ENCODE measurements around the gene PIK3R3. TPM values are rescaled to one million over a fixed set of nuclear protein-coding genes. Genes with fewer than 3 reads are reported as not detected.

PIK3R3 gene
- total RNA-seq, 4 donors from 2014 or later = 3.0 to 5.9 (median 4.7) TPM

GRCh38 chr1:46039571-46040052, 92.8 kb downstream of the PIK3R3 start:
- Histone ChIP-seq H3K36me3 (no peaks in the 10 kb centered on the region), H3K27me3 (no peaks in the 10 kb centered on the region), H3K4me1 (peaks cover 0 to 40% (median 3%) of the 10 kb centered on the region in 4 donors), H3K27ac (peak overlapping the region; percentile 47 to 57 (median 50)), H3K4me3 (no peak overlapping the region), H3K9me3 (no peaks in the 10 kb centered on the region)
- DNase-seq = peak; percentile 39
- TF ChIP-seq EP300 (IDR thresholded peaks at IDR 0.05; ENCODE audit: low read depth) = no peak
- TF ChIP-seq POLR2A (IDR thresholded peaks at IDR 0.05) = no peak
- TF ChIP-seq POLR2AphosphoS5 (IDR thresholded peaks at IDR 0.05) = no peak
- in situ Hi-C loops (cut with MboI; ENCODE audit: low pct_ligation_motif_present in 1 of 4, low pct_unique_long_range_greater_than_20kb in 1 of 4, low sequenced_read_pairs in 3 of 4) = loop anchor here (5.0 kb wide), 2 partner anchors 138 to 148 kb away; partner anchors contain the start of genes P3R3URF (in 3 of the 4) and TSPAN1 (in 3 of the 4)
- WGBS, 2 donors (ENCODE audit: low coverage in 1 of 2) = 36 to 59% methylated on average over 4 of the region's 4 CpGs
- intact Hi-C loops (cut with DNase I; ENCODE audit: low total_unique reads) = loop anchor here (5.0 kb wide), 1 partner anchor 1513 kb away; no protein-coding TSS in a partner anchor

GRCh38 chr1:46036894-46037839, 95.3 kb downstream of the PIK3R3 start:
- H3K27ac ChIP-seq = no peak overlapping the region
- WGBS, 2 donors (ENCODE audit: low coverage in 1 of 2) = 28 to 43% methylated on average over 5 to 11 of the region's 11 CpGs
- no peak overlapping the region for H3K4me3 ChIP-seq
- intact Hi-C loops (cut with DNase I; ENCODE audit: low total_unique reads) = loop anchor here (1.0 to 5.0 kb wide), 2 partner anchors 142 to 1515 kb away; no protein-coding TSS in a partner anchor
- no peaks in the 10 kb centered on the region for H3K36me3 ChIP-seq
- in situ Hi-C loops (cut with MboI; ENCODE audit: low pct_ligation_motif_present in 1 of 4, low pct_unique_long_range_greater_than_20kb in 1 of 4, low sequenced_read_pairs in 3 of 4) = loop anchor here (5.0 kb wide), 2 partner anchors 140 to 150 kb away; partner anchors contain the start of genes P3R3URF (in 3 of the 4) and TSPAN1 (in 3 of the 4)
- peaks cover 0 to 34% (median 3%) of the 10 kb centered on the region in 4 donors for H3K4me1 ChIP-seq
- no peaks in the 10 kb centered on the region for H3K9me3 ChIP-seq
- H3K27me3 ChIP-seq = no peaks in the 10 kb centered on the region
- DNase-seq = peak; percentile 90
- TF ChIP-seq CTCF (IDR thresholded peaks at IDR 0.05) = peak; percentile 97 to 98 (median 98)
- TF ChIP-seq EP300 (IDR thresholded peaks at IDR 0.05; ENCODE audit: low read depth) = no peak
- no peak for TF ChIP-seq POLR2A (IDR thresholded peaks at IDR 0.05)
- peak in 2 of 3 donors; percentile 21 to 64 for TF ChIP-seq POLR2AphosphoS5 (IDR thresholded peaks at IDR 0.05)

- intact Hi-C loops (cut with DNase I; ENCODE audit: low total_unique reads) (loop anchor here (5.0 kb wide), 1 partner anchor 1517 kb away; no protein-coding TSS in a partner anchor), in situ Hi-C loops (cut with MboI; ENCODE audit: low pct_ligation_motif_present in 1 of 4, low pct_unique_long_range_greater_than_20kb in 1 of 4, low sequenced_read_pairs in 3 of 4) (loop anchor here (5.0 kb wide), 2 partner anchors 142 to 152 kb away; partner anchors contain the start of genes P3R3URF (in 3 of the 4) and TSPAN1 (in 3 of the 4))
- no peaks in the 10 kb centered on the region for H3K27me3 ChIP-seq
- no peaks in the 10 kb centered on the region for H3K9me3 ChIP-seq
- peaks cover 0 to 21% (median 2%) of the 10 kb centered on the region in 4 donors for H3K4me1 ChIP-seq
- no peak overlapping the region for H3K4me3 ChIP-seq
- WGBS, 2 donors (ENCODE audit: low coverage in 1 of 2) = 90% methylated on average over 22 of the region's 27 CpGs; no CpG with 5 or more reads in 1 of the 2 donors
- H3K36me3 ChIP-seq = peaks cover 0 to 4% (median 0%) of the 10 kb centered on the region in 4 donors
- TF ChIP-seq POLR2AphosphoS5 (IDR thresholded peaks at IDR 0.05) (no peak), EP300 (IDR thresholded peaks at IDR 0.05; ENCODE audit: low read depth) (no peak), POLR2A (IDR thresholded peaks at IDR 0.05) (no peak), CTCF (IDR thresholded peaks at IDR 0.05) (no peak)
- no peak overlapping the region for H3K27ac ChIP-seq
- no peak for DNase-seq
Measured at GRCh38 chr1:46034601-46035516, 97.6 kb downstream of the PIK3R3 start.
